Retinal pigment epithelial cell (primary cell): ENCODE data around the gene LGALS8.
"Not testable (repeated sequence)": the region's sequence is repeated elsewhere in the genome, so short reads cannot be mapped to it uniquely, and the experiment has no call there.

Experiments
- DNase-seq: peaks from one replicate; pipeline ENCODE4 v3.0.0-alpha.2; 2010; ENCODE audit warnings: low read depth
- H3K4me3 ChIP-seq: 2 replicates; pipeline ENCODE4 v1.5.1; 2011; ENCODE audit warnings: mild to moderate bottlenecking, low read length, control low read depth, moderate library complexity
- CTCF ChIP-seq: conservative IDR thresholded peaks from 2 replicates; pipeline ENCODE4 v1.5.1; 2011; ENCODE audit warnings: low read depth, low read length, control low read depth, inconsistent platforms

The LGALS8 gene

GRCh38 chr1:236523704-236524141 lies at the start of gene LGALS8:
TSS of gene LGALS8 (plus strand) at chr1:236523982. CDS start at chr1:236526071, 2,089 bp downstream.
- peak within 1 kb of the TSS; percentile 88 for H3K4me3 ChIP-seq
- no peak for DNase-seq
- no peak for TF ChIP-seq CTCF

GRCh38 chr1:236476019-236476418 lies 47.8 kb upstream of the LGALS8 start:
- H3K4me3 ChIP-seq: no peak overlapping the region
- no peak for TF ChIP-seq CTCF
- DNase-seq: no peak

GRCh38 chr1:236480758-236481436 lies 42.9 kb upstream of the LGALS8 start:
- no peak for DNase-seq

GRCh38 chr1:236484310-236484971 lies 39.3 kb upstream of the LGALS8 start:
- DNase-seq: no peak
- no peak for TF ChIP-seq CTCF
- no peak overlapping the region for H3K4me3 ChIP-seq

More at GRCh38 chr1:236480758-236481436, 42.9 kb upstream of the LGALS8 start:
- no peak overlapping the region for H3K4me3 ChIP-seq
- no peak for TF ChIP-seq CTCF

GRCh38 chr1:236486356-236487002 lies 37.3 kb upstream of the LGALS8 start:
- no peak for DNase-seq
- no peak overlapping the region for H3K4me3 ChIP-seq
- no peak for TF ChIP-seq CTCF

- DNase-seq, H3K4me3 ChIP-seq: not testable (repeated sequence)
These were observed 34.6 kb upstream of the LGALS8 start for GRCh38 chr1:236489161-236489560.

GRCh38 chr1:236489710-236490377 lies 33.9 kb upstream of the LGALS8 start:
- H3K4me3 ChIP-seq: no peak overlapping the region
- peak; percentile 42 for TF ChIP-seq CTCF
- no peak for DNase-seq
